ENCODE results near the gene BPGM.
"Not testable (repeated sequence)": the region's sequence is repeated elsewhere in the genome, so short reads cannot be mapped to it uniquely, and the experiment has no call there.

The BPGM gene

GRCh38 chr7:134657526-134657925 is 10.9 kb downstream of the BPGM start:
- no peaks in the 10 kb centered on the region for H3K27me3 Mint-ChIP-seq
- ATAC-seq (replicated peaks; ENCODE audit: extremely low read depth, poor library complexity, severe bottlenecking): no peak
- peaks cover 42% of the 10 kb centered on the region for H3K4me1 Mint-ChIP-seq
- no peaks in the 10 kb centered on the region for H3K9me3 Mint-ChIP-seq
- H3K4me3 Mint-ChIP-seq: no peak overlapping the region
- peaks cover 19% of the 10 kb centered on the region for H3K36me3 Mint-ChIP-seq (ENCODE audit: insufficient read depth)
- no peak for DNase-seq (ENCODE audit: low spot score in 2 of 2)
- H3K27ac Mint-ChIP-seq (ENCODE audit: low read depth): no peak overlapping the region

GRCh38 chr7:134660242-134660785 is 13.7 kb downstream of the BPGM start:
- no peak for ATAC-seq (replicated peaks; ENCODE audit: extremely low read depth, poor library complexity, severe bottlenecking)
- Mint-ChIP-seq H3K27ac (ENCODE audit: low read depth) (no peak overlapping the region), H3K36me3 (ENCODE audit: insufficient read depth) (peaks cover 17% of the 10 kb centered on the region), H3K4me3 (no peak overlapping the region), H3K4me1 (peaks cover 33% of the 10 kb centered on the region), H3K9me3 (peaks cover 7% of the 10 kb centered on the region), H3K27me3 (no peaks in the 10 kb centered on the region)
- DNase-seq (ENCODE audit: low spot score in 2 of 2): no peak

DNA sequence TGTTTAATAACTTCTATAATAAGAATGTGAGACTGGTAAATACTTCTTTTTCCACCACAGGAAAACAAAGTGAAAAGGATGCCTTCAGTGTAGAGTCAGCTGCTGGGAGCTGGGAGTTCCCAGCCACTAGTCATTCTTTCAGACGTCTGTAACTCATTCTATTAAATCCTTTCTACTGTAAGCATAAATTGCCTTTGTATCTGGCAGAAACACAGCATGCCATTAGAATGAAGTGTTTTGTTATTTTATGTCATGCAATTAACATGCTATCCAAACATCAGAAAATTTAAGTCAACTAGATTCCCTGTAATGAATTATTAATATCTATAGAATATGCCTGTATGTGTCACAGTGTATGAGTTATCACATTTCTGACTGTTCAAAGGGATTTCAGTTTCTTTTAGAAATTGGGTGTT is 14.3 kb downstream of the BPGM start:
- no peak for DNase-seq (ENCODE audit: low spot score in 2 of 2)
- H3K4me3 Mint-ChIP-seq: no peak overlapping the region
- peaks cover 17% of the 10 kb centered on the region for H3K36me3 Mint-ChIP-seq (ENCODE audit: insufficient read depth)
- H3K4me1 Mint-ChIP-seq: peaks cover 33% of the 10 kb centered on the region
- ATAC-seq (replicated peaks; ENCODE audit: extremely low read depth, poor library complexity, severe bottlenecking): no peak
- H3K27me3 Mint-ChIP-seq: no peaks in the 10 kb centered on the region
- peaks cover 7% of the 10 kb centered on the region for H3K9me3 Mint-ChIP-seq
- H3K27ac Mint-ChIP-seq (ENCODE audit: low read depth): no peak overlapping the region

DNA sequence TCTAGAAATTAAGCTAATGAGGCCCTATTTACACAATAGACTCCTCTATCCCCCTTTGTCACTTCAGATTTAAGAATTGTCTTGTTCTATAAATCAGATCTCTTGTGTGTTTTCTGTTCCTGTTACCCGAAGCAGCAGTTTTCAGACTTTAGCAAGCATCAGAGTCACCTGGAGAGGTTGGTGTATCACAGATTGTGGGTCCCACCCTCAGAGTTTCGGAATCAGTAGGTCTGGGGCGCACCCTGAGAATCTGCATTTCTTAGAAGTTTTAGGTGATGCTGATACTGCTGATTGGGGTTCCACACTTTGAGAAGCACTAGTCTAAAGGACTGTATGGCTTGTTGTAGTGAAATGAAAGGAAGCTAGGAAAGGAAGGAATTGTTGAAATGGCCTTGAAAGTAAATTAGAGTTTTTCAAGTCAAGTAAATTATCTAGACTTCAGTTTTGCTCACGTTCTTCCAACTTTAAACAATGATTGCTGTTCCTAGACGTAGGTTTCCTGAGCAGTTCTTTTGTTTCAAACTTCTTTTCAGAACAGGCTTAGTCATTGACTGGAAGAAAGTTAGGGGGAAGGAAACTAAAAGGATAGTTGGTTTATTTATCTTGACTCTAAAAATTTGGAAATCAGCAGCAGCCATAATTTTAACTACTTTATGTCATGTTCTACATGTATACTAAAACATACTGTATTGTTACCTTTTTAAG is 15.7 kb downstream of the BPGM start:
- Mint-ChIP-seq H3K4me1 (peaks cover 22% of the 10 kb centered on the region), H3K4me3 (no peak overlapping the region), H3K36me3 (ENCODE audit: insufficient read depth) (peaks cover 12% of the 10 kb centered on the region), H3K27me3 (no peaks in the 10 kb centered on the region), H3K9me3 (peaks cover 7% of the 10 kb centered on the region), H3K27ac (ENCODE audit: low read depth) (no peak overlapping the region)
- ATAC-seq (replicated peaks; ENCODE audit: extremely low read depth, poor library complexity, severe bottlenecking) (no peak), DNase-seq (ENCODE audit: low spot score in 2 of 2) (no peak)

- Mint-ChIP-seq H3K4me3 (no peak overlapping the region), H3K27ac (ENCODE audit: low read depth) (no peak overlapping the region), H3K4me1 (peaks cover 17% of the 10 kb centered on the region), H3K27me3 (no peaks in the 10 kb centered on the region), H3K36me3 (ENCODE audit: insufficient read depth) (peaks cover 12% of the 10 kb centered on the region), H3K9me3 (peaks cover 7% of the 10 kb centered on the region)
- DNase-seq (ENCODE audit: low spot score in 2 of 2): no peak
- ATAC-seq (replicated peaks; ENCODE audit: extremely low read depth, poor library complexity, severe bottlenecking): no peak
Observed at GRCh38 chr7:134662871-134663205, 16.2 kb downstream of the BPGM start.

GRCh38 chr7:134665045-134665444 is 18.4 kb downstream of the BPGM start:
- not testable (repeated sequence) for ATAC-seq (replicated peaks; ENCODE audit: extremely low read depth, poor library complexity, severe bottlenecking); H3K36me3 Mint-ChIP-seq (ENCODE audit: insufficient read depth); H3K4me3 Mint-ChIP-seq; H3K27me3 Mint-ChIP-seq; DNase-seq (ENCODE audit: low spot score in 2 of 2); H3K9me3 Mint-ChIP-seq
- Mint-ChIP-seq H3K27ac (ENCODE audit: low read depth) (peak overlapping the region; percentile 49), H3K4me1 (peaks cover 37% of the 10 kb centered on the region)

DNA sequence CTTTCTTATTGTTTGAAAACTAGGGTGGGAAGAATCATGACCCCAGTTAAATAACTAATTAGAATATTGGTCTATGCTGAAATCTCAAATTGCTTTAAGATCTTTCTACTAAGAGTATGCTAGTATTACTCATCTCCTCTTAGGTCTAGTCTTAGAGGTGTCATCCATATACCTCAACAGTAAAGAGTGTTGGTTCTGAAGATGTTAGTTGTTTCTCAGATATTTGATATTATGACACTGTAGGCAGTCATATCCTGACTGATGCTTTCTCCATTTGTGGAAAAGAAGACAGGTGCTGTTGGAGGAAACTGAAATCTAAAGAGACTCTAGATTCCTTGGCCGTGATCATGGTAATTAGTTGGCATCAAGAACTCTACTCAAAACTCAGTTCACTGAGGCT is 21.2 kb downstream of the BPGM start:
- peaks cover 37% of the 10 kb centered on the region for H3K4me1 Mint-ChIP-seq
- DNase-seq (ENCODE audit: low spot score in 2 of 2) (no peak), ATAC-seq (replicated peaks; ENCODE audit: extremely low read depth, poor library complexity, severe bottlenecking) (no peak)
- H3K27ac Mint-ChIP-seq (ENCODE audit: low read depth): peak overlapping the region; percentile 92
- H3K4me3 Mint-ChIP-seq: no peak overlapping the region
- H3K36me3 Mint-ChIP-seq (ENCODE audit: insufficient read depth): peaks cover 3% of the 10 kb centered on the region
- H3K9me3 Mint-ChIP-seq: peaks cover 7% of the 10 kb centered on the region
- no peaks in the 10 kb centered on the region for H3K27me3 Mint-ChIP-seq

- Mint-ChIP-seq H3K4me3 (peak overlapping the region; percentile 53), H3K27ac (ENCODE audit: low read depth) (peak overlapping the region; percentile 92), H3K9me3 (peaks cover 7% of the 10 kb centered on the region), H3K36me3 (ENCODE audit: insufficient read depth) (peaks cover 2% of the 10 kb centered on the region), H3K4me1 (peaks cover 30% of the 10 kb centered on the region), H3K27me3 (no peaks in the 10 kb centered on the region)
- ATAC-seq (replicated peaks; ENCODE audit: extremely low read depth, poor library complexity, severe bottlenecking): peak; percentile 61
- no peak for DNase-seq (ENCODE audit: low spot score in 2 of 2)
Observed at GRCh38 chr7:134669388-134669787, 22.7 kb downstream of the BPGM start.

DNA sequence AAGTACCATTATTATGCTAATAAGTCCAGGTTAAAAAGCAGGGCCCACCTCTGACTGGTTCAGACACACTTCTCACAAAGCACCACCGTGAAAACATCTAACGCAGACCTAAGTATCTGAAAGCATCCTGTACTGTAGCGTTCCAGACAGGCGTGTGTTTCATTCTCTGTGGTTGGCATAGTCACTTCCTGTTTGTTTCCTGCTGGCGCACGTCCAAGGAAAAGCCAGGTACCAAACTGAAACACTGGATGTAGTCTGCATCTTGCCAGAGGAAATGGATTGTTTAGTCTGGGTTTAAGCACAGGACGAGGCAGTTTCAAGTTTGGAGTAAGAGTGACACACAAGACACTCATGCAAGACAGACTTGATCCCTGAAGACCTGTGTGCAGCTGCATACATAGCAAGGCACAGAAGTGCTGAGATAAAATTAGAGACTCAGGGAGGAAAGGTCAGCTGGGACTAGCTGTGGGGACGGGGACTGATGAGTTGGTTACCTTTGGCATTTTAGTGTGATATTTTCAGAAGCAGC is 23.3 kb downstream of the BPGM start:
- Mint-ChIP-seq H3K27me3 (no peaks in the 10 kb centered on the region), H3K9me3 (peaks cover 2% of the 10 kb centered on the region), H3K4me3 (peak overlapping the region; percentile 53), H3K4me1 (peaks cover 25% of the 10 kb centered on the region), H3K27ac (ENCODE audit: low read depth) (peak overlapping the region; percentile 92), H3K36me3 (ENCODE audit: insufficient read depth) (peaks cover 2% of the 10 kb centered on the region)
- DNase-seq (ENCODE audit: low spot score in 2 of 2) (peak; percentile 50 to 80), ATAC-seq (replicated peaks; ENCODE audit: extremely low read depth, poor library complexity, severe bottlenecking) (peak; percentile 98)

DNA sequence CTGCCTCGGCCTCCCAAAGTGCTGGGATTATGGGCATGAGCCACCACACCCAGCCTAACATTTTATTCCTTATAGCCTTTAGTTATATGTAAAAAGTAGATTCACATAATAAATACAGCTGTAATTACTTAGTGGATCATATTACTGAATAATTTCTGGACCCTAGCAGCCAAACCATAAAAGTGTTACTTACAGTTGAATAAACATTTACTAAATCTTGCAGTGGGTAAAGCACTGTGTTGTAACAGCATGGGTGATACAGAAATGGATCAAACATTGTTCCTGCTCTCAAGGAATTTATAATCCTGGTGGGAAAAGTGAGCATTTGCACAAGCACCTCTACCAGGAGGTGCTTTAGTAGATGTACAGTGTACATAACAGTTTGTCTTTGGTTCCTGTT is 25.0 kb downstream of the BPGM start:
- DNase-seq (ENCODE audit: low spot score in 2 of 2) (no peak), ATAC-seq (replicated peaks; ENCODE audit: extremely low read depth, poor library complexity, severe bottlenecking) (no peak)
- H3K9me3 Mint-ChIP-seq: no peaks in the 10 kb centered on the region
- H3K4me3 Mint-ChIP-seq: no peak overlapping the region
- peaks cover 27% of the 10 kb centered on the region for H3K4me1 Mint-ChIP-seq
- peak overlapping the region; percentile 92 for H3K27ac Mint-ChIP-seq (ENCODE audit: low read depth)
- no peaks in the 10 kb centered on the region for H3K27me3 Mint-ChIP-seq
- peaks cover 2% of the 10 kb centered on the region for H3K36me3 Mint-ChIP-seq (ENCODE audit: insufficient read depth)

GRCh38 chr7:134674424-134674823 is 27.8 kb downstream of the BPGM start:
- no peaks in the 10 kb centered on the region for H3K27me3 Mint-ChIP-seq
- no peaks in the 10 kb centered on the region for H3K9me3 Mint-ChIP-seq
- DNase-seq (ENCODE audit: low spot score in 2 of 2): no peak
- peaks cover 11% of the 10 kb centered on the region for H3K36me3 Mint-ChIP-seq (ENCODE audit: insufficient read depth)
- H3K4me1 Mint-ChIP-seq: peaks cover 19% of the 10 kb centered on the region
- H3K27ac Mint-ChIP-seq (ENCODE audit: low read depth): no peak overlapping the region
- H3K4me3 Mint-ChIP-seq: no peak overlapping the region
- no peak for ATAC-seq (replicated peaks; ENCODE audit: extremely low read depth, poor library complexity, severe bottlenecking)

- Mint-ChIP-seq H3K9me3 (no peaks in the 10 kb centered on the region), H3K4me3 (no peak overlapping the region), H3K27me3 (no peaks in the 10 kb centered on the region), H3K27ac (ENCODE audit: low read depth) (peak overlapping the region; percentile 6), H3K4me1 (peaks cover 10% of the 10 kb centered on the region), H3K36me3 (ENCODE audit: insufficient read depth) (peaks cover 13% of the 10 kb centered on the region)
- DNase-seq (ENCODE audit: low spot score in 2 of 2) (no peak), ATAC-seq (replicated peaks; ENCODE audit: extremely low read depth, poor library complexity, severe bottlenecking) (no peak)
Observed at GRCh38 chr7:134676743-134677142, 30.1 kb downstream of the BPGM start.

- H3K4me3 Mint-ChIP-seq: no peak overlapping the region
- peak overlapping the region; percentile 6 for H3K27ac Mint-ChIP-seq (ENCODE audit: low read depth)
- peaks cover 13% of the 10 kb centered on the region for H3K36me3 Mint-ChIP-seq (ENCODE audit: insufficient read depth)
- H3K27me3 Mint-ChIP-seq: no peaks in the 10 kb centered on the region
- DNase-seq (ENCODE audit: low spot score in 2 of 2) (no peak), ATAC-seq (replicated peaks; ENCODE audit: extremely low read depth, poor library complexity, severe bottlenecking) (no peak)
- peaks cover 10% of the 10 kb centered on the region for H3K4me1 Mint-ChIP-seq
- no peaks in the 10 kb centered on the region for H3K9me3 Mint-ChIP-seq
Observed at GRCh38 chr7:134678115-134678514, 31.5 kb downstream of the BPGM start.

All from central memory CD8-positive, alpha-beta T cell (primary cell).